MM.1S (cell line): ENCODE results near the gene ATP10D.

Experiments used
- DNase-seq: peaks from one replicate; pipeline ENCODE4 v3.0.0-alpha.2; 2015
- H2AFZ ChIP-seq: fragments of 300-600 bp; sonication (generic); 2 replicates; pipeline ENCODE4 v1.6.0; 2016; ENCODE audit warnings: antibody characterized with exemption, low read length
- H3F3A ChIP-seq: fragments of 300-600 bp; sonication (generic); 2 replicates; pipeline ENCODE4 v1.6.1; 2016; ENCODE audit warnings: mild to moderate bottlenecking, antibody characterized with exemption, low read length, moderate library complexity, mixed read lengths; ENCODE audit not compliant: insufficient read depth
- H3K27ac ChIP-seq: fragments of 300-600 bp; sonication (generic); 2 replicates; pipeline ENCODE4 v1.5.1; 2016; ENCODE audit warnings: mild to moderate bottlenecking, low read length
- H3K27me3 ChIP-seq: fragments of 300-600 bp; sonication (generic); replicated peaks from 2 replicates; pipeline ENCODE4 v1.6.0; 2016; ENCODE audit warnings: low read length; ENCODE audit not compliant: insufficient read depth
- H3K36me3 ChIP-seq: fragments of 300-600 bp; sonication (generic); replicated peaks from 2 replicates; pipeline ENCODE4 v1.6.1; 2016; ENCODE audit warnings: mild to moderate bottlenecking, low read length, mixed read lengths; ENCODE audit not compliant: insufficient read depth
- H3K4me1 ChIP-seq: fragments of 300-600 bp; sonication (generic); 2 replicates; pipeline ENCODE4 v1.6.1; 2016; ENCODE audit warnings: low read length, mixed read lengths
- H3K4me2 ChIP-seq: fragments of 300-600 bp; sonication (generic); 2 replicates; pipeline ENCODE4 v1.6.0; 2016; ENCODE audit warnings: low read depth, low read length
- H3K4me3 ChIP-seq: fragments of 300-600 bp; sonication (generic); 2 replicates; pipeline ENCODE4 v1.5.1; 2016; ENCODE audit warnings: low read length, mixed read lengths
- H3K79me2 ChIP-seq: fragments of 300-600 bp; sonication (generic); 2 replicates; pipeline ENCODE4 v1.6.1; 2016; ENCODE audit warnings: mixed run types, low read length, mixed read lengths
- H3K9ac ChIP-seq: fragments of 300-600 bp; sonication (generic); 2 replicates; pipeline ENCODE4 v1.6.1; 2016; ENCODE audit warnings: low read length, mixed read lengths
- H3K9me2 ChIP-seq: fragments of 300-600 bp; sonication (generic); replicated peaks from 2 replicates; pipeline ENCODE4 v1.6.1; 2016; ENCODE audit warnings: mild to moderate bottlenecking, low read length, mixed read lengths; ENCODE audit not compliant: insufficient read depth
- H3K9me3 ChIP-seq: fragments of 300-600 bp; sonication (generic); replicated peaks from 2 replicates; pipeline ENCODE4 v1.6.1; 2016; ENCODE audit warnings: mild to moderate bottlenecking, low read length, mixed read lengths; ENCODE audit not compliant: insufficient read depth
- H4K20me1 ChIP-seq: fragments of 300-600 bp; sonication (generic); 2 replicates; pipeline ENCODE4 v1.6.1; 2016; ENCODE audit warnings: mild to moderate bottlenecking, low read length, moderate library complexity, mixed read lengths; ENCODE audit not compliant: insufficient read depth
- CTCF ChIP-seq: fragments of 300-600 bp; sonication (generic); IDR thresholded peaks from 2 replicates; pipeline ENCODE4 v1.5.1; 2016; ENCODE audit warnings: antibody characterized with exemption, low read length, mixed read lengths
- EZH2 ChIP-seq: fragments of 300-600 bp; sonication (generic); optimal IDR thresholded peaks from 2 replicates; pipeline ENCODE3; 2017; ENCODE audit warnings: low read depth, mild to moderate bottlenecking, antibody characterized with exemption, low read length, mixed read lengths
- EZH2phosphoT487 ChIP-seq: fragments of 300-600 bp; sonication (generic); IDR thresholded peaks from 2 replicates; pipeline ENCODE4 v1.6.1; 2018; ENCODE audit warnings: antibody characterized with exemption, low read length

The ATP10D gene

GRCh38 chr4:47534772-47535171, 49.7 kb downstream of the ATP10D start:
- H3F3A ChIP-seq = peaks cover 15% of the 10 kb centered on the region
- no peaks in the 10 kb centered on the region for H3K27me3 ChIP-seq
- H3K36me3 ChIP-seq = no peaks in the 10 kb centered on the region
- H3K4me2 ChIP-seq = no peak overlapping the region
- H3K9me2 ChIP-seq = no peaks in the 10 kb centered on the region
- H3K9ac ChIP-seq = no peak overlapping the region
- no peak overlapping the region for H2AFZ ChIP-seq
- no peak overlapping the region for H3K27ac ChIP-seq
- H3K79me2 ChIP-seq = no peaks in the 10 kb centered on the region
- H3K4me1 ChIP-seq = peaks cover 31% of the 10 kb centered on the region
- no peaks in the 10 kb centered on the region for H3K9me3 ChIP-seq
- H3K4me3 ChIP-seq = no peak overlapping the region
- no peak for DNase-seq
- TF ChIP-seq CTCF (no peak), EZH2phosphoT487 (no peak), EZH2 (no peak)
- H4K20me1 ChIP-seq = no peaks in the 10 kb centered on the region

GRCh38 chr4:47535567-47536147, 50.6 kb downstream of the ATP10D start:
- Histone ChIP-seq H3K9me3 (no peaks in the 10 kb centered on the region), H3K36me3 (no peaks in the 10 kb centered on the region), H3K4me3 (no peak overlapping the region), H3K27me3 (no peaks in the 10 kb centered on the region), H3K9me2 (no peaks in the 10 kb centered on the region), H3K79me2 (no peaks in the 10 kb centered on the region), H3K4me1 (peaks cover 31% of the 10 kb centered on the region), H3K4me2 (no peak overlapping the region), H3K27ac (no peak overlapping the region), H3F3A (peaks cover 15% of the 10 kb centered on the region), H4K20me1 (no peaks in the 10 kb centered on the region), H3K9ac (no peak overlapping the region), H2AFZ (no peak overlapping the region)
- DNase-seq = no peak
- TF ChIP-seq EZH2 (no peak), CTCF (no peak), EZH2phosphoT487 (no peak)

GRCh38 chr4:47536966-47537365, 51.9 kb downstream of the ATP10D start:
- Histone ChIP-seq H3K9ac (no peak overlapping the region), H3K4me1 (peaks cover 20% of the 10 kb centered on the region), H4K20me1 (no peaks in the 10 kb centered on the region), H3F3A (peaks cover 10% of the 10 kb centered on the region), H3K36me3 (no peaks in the 10 kb centered on the region), H3K9me3 (no peaks in the 10 kb centered on the region), H3K9me2 (no peaks in the 10 kb centered on the region), H3K79me2 (no peaks in the 10 kb centered on the region), H3K27ac (no peak overlapping the region), H3K4me3 (no peak overlapping the region), H3K4me2 (no peak overlapping the region), H3K27me3 (no peaks in the 10 kb centered on the region), H2AFZ (no peak overlapping the region)
- DNase-seq = no peak
- TF ChIP-seq EZH2phosphoT487 (no peak), EZH2 (no peak), CTCF (no peak)
